GM12891 (cell line): ENCODE data around the gene PRC1.

ENCODE experiments used
- PAX5 ChIP-seq: IDR thresholded peaks from 2 replicates; pipeline ENCODE4 v1.6.1; 2011; ENCODE audit warnings: low read length, moderate library complexity, mild to moderate bottlenecking; ENCODE audit not compliant: insufficient read depth, severe bottlenecking
- POLR2A ChIP-seq: IDR thresholded peaks from 2 replicates; pipeline ENCODE4 v1.6.1; 2011; ENCODE audit warnings: low read depth, low read length, control low read depth
- POLR2AphosphoS5 ChIP-seq: IDR thresholded peaks from 2 replicates; pipeline ENCODE4 v1.6.1; 2011; ENCODE audit warnings: low read depth, low read length, control low read depth
- POU2F2 ChIP-seq: IDR thresholded peaks from 2 replicates; pipeline ENCODE4 v1.6.1; 2011; ENCODE audit warnings: low read depth, mild to moderate bottlenecking, control low read depth, low read length, moderate library complexity
- SPI1 ChIP-seq: IDR thresholded peaks from 2 replicates; pipeline ENCODE4 v1.6.1; 2011; ENCODE audit warnings: low read depth, low read length, control low read depth
- TAF1 ChIP-seq: IDR thresholded peaks from 2 replicates; pipeline ENCODE4 v1.6.1; 2011; ENCODE audit warnings: low read depth, low read length, control low read depth

GRCh38 chr15:91032919-91033803 is 38.8 kb upstream of the PRC1 start:
- TF ChIP-seq POLR2A: no peak
- no peak for TF ChIP-seq POLR2AphosphoS5
- no peak for TF ChIP-seq TAF1
- TF ChIP-seq SPI1: no peak
- TF ChIP-seq PAX5: no peak
- TF ChIP-seq POU2F2: no peak
